Left ventricle myocardium superior (tissue), 1 donor: ENCODE data around the gene TSHZ2. TPM values are rescaled to one million over a fixed set of nuclear protein-coding genes. Genes with fewer than 3 reads are reported as not detected.

Experiments
- ATAC-seq: fragments of 200-7000 bp; cut with Tn5 transposase; one replicate; pipeline ENCODE4 v1.9.1; 2020; ENCODE audit warnings: mild to moderate bottlenecking, moderate library complexity
- DNase-seq: peaks from one replicate; pipeline ENCODE4 v3.0.0-alpha.2; 2020
- intact Hi-C: fragments of 100-400 bp; cut with micrococcal nuclease; formaldehyde crosslinking; loops from one replicate; pipeline ENCODE4 v1.11.0; 2022
- total RNA-seq: library from RNA; stranded (reverse); fragmentation: NEBNext Ultra II Directional; extraction: Animal tissue kit (Norgen Biotek cat#: 25700); gene quantifications from one replicate; pipeline ENCODE4 v1.2.1, GENCODE V29; 2021
- donor health status: DM: no; HTN: yes; CAD: no; lungs with severe emphysema.

Gene TSHZ2
- total RNA-seq, 1 donor from 2014 or later = 5.2 TPM

GRCh38 chr20:53141201-53142050 lies 169.3 kb downstream of the TSHZ2 start:
- ATAC-seq (peak; percentile 66), DNase-seq (no peak)
- intact Hi-C loops = no loop called here

GRCh38 chr20:53142225-53143127 lies 170.3 kb downstream of the TSHZ2 start:
- ATAC-seq = peak; percentile 62
- intact Hi-C loops = no loop called here
- DNase-seq = peak; percentile 33

- no peak for DNase-seq
- intact Hi-C loops = no loop called here
These were observed 174.2 kb downstream of the TSHZ2 start for GRCh38 chr20:53146201-53146891.

GRCh38 chr20:53148771-53149147 lies 176.6 kb downstream of the TSHZ2 start:
- no peak for ATAC-seq
- intact Hi-C loops = no loop called here
- DNase-seq = no peak

More at GRCh38 chr20:53146201-53146891, 174.2 kb downstream of the TSHZ2 start:
- ATAC-seq = no peak

GRCh38 chr20:53149148-53149889 lies 177.2 kb downstream of the TSHZ2 start:
- DNase-seq (no peak), ATAC-seq (no peak)
- intact Hi-C loops = no loop called here

- ATAC-seq (no peak), DNase-seq (no peak)
- intact Hi-C loops = no loop called here
These were observed 177.7 kb downstream of the TSHZ2 start for GRCh38 chr20:53149890-53150205.

GRCh38 chr20:53150532-53150931 lies 178.4 kb downstream of the TSHZ2 start:
- DNase-seq = no peak
- ATAC-seq = no peak
- intact Hi-C loops = no loop called here

- no peak for ATAC-seq
- intact Hi-C loops = no loop called here
- no peak for DNase-seq
These were observed 180.1 kb downstream of the TSHZ2 start for GRCh38 chr20:53152228-53152627.

GRCh38 chr20:53154540-53154939 lies 182.4 kb downstream of the TSHZ2 start:
- no peak for DNase-seq
- ATAC-seq = no peak
- intact Hi-C loops = no loop called here

- peak; percentile 52 for DNase-seq
- intact Hi-C loops = no loop called here
- ATAC-seq = no peak
These were observed 185.6 kb downstream of the TSHZ2 start for GRCh38 chr20:53157443-53158408.

- intact Hi-C loops = no loop called here
- no peak for DNase-seq
- ATAC-seq = no peak
These were observed 187.0 kb downstream of the TSHZ2 start for GRCh38 chr20:53159160-53159559.

- ATAC-seq = no peak
- intact Hi-C loops = no loop called here
- no peak for DNase-seq
These were observed 188.9 kb downstream of the TSHZ2 start for GRCh38 chr20:53161073-53161472.

- intact Hi-C loops = no loop called here
- ATAC-seq = no peak
- no peak for DNase-seq
These were observed 189.3 kb downstream of the TSHZ2 start for GRCh38 chr20:53161473-53161872.

GRCh38 chr20:53162251-53162835 lies 190.2 kb downstream of the TSHZ2 start:
- DNase-seq (peak; percentile 43), ATAC-seq (peak; percentile 53)
- intact Hi-C loops = no loop called here

GRCh38 chr20:53163486-53163885 lies 191.3 kb downstream of the TSHZ2 start:
- DNase-seq (no peak), ATAC-seq (peak; percentile 55)
- intact Hi-C loops = no loop called here

- no peak for ATAC-seq
- no peak for DNase-seq
- intact Hi-C loops = no loop called here
These were observed 191.9 kb downstream of the TSHZ2 start for GRCh38 chr20:53164072-53164471.

- DNase-seq (no peak), ATAC-seq (no peak)
- intact Hi-C loops = no loop called here
These were observed 193.3 kb downstream of the TSHZ2 start for GRCh38 chr20:53165452-53165851.

GRCh38 chr20:53168491-53168890 lies 196.3 kb downstream of the TSHZ2 start:
- ATAC-seq (no peak), DNase-seq (no peak)
- intact Hi-C loops = no loop called here
